Right lobe of liver (tissue), 4 donors: ENCODE measurements around the gene NOP16.

ENCODE experiments used
- CTCF ChIP-seq, 4 donors: fragments of 200-600 bp in 3 of 4; fragments of 450-650 bp in 1 of 4; IDR thresholded peaks; one replicate each; pipeline versions ENCODE4 v1.5.1 to v1.8.0; 2016 to 2022; ENCODE audit warnings: antibody characterized with exemption in 4 of 4, mild to moderate bottlenecking in 2 of 4
- POLR2A ChIP-seq: fragments of 450-650 bp; IDR thresholded peaks from one replicate; pipeline ENCODE4 v1.6.1; 2017; ENCODE audit warnings: antibody characterized with exemption, mild to moderate bottlenecking
- donor health status: DM: no; HTN: no; CAD: no.
- donor health status: DM: no; HTN: no; CAD: no.
- donor health status: DM: no; HTN: yes; CAD: no.

GRCh38 chr5:176427971-176428370 lies 39.6 kb upstream of the NOP16 start:
- TF ChIP-seq CTCF (IDR thresholded peaks at IDR 0.05) (no peak), POLR2A (no peak)
